Lower leg skin (tissue), 3 donors: ENCODE data around the gene HS6ST2.

Experiments
- POLR2A ChIP-seq, 2 donors: fragments of 450-650 bp; IDR thresholded peaks; one replicate each; pipeline ENCODE4 v1.6.1; 2016 to 2017; ENCODE audit warnings: antibody characterized with exemption in 2 of 2, mild to moderate bottlenecking in 1 of 2, moderate library complexity in 1 of 2
- TF ChIP-seq, protein P1 (sequence below), 3 donors: fragments of 450-650 bp; IDR thresholded peaks; one replicate each; pipeline ENCODE4 v1.5.1; 2016; ENCODE audit warnings: antibody characterized with exemption in 3 of 3, mild to moderate bottlenecking in 3 of 3, moderate library complexity in 2 of 3

DNA sequence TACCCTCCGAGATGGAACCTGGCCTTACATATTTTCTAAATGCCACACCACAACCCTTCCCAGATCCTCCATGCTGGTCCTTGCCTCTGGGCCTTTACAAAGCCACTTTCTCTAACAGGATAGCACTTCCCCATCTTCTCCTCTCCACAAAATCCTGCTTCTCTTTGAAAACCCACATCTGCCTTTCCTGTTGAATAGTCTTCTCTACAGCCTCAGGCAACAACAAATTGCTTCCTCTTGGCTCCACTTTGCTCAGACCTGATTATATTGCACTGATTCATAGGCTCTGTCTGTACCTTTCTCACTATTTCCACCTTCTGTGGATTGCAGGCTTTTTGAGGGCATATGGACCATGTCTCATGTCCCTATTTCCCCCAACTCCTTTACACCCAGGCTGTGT, 265.9 kb downstream of the HS6ST2 start:
- TF ChIP-seq, protein P1, sequence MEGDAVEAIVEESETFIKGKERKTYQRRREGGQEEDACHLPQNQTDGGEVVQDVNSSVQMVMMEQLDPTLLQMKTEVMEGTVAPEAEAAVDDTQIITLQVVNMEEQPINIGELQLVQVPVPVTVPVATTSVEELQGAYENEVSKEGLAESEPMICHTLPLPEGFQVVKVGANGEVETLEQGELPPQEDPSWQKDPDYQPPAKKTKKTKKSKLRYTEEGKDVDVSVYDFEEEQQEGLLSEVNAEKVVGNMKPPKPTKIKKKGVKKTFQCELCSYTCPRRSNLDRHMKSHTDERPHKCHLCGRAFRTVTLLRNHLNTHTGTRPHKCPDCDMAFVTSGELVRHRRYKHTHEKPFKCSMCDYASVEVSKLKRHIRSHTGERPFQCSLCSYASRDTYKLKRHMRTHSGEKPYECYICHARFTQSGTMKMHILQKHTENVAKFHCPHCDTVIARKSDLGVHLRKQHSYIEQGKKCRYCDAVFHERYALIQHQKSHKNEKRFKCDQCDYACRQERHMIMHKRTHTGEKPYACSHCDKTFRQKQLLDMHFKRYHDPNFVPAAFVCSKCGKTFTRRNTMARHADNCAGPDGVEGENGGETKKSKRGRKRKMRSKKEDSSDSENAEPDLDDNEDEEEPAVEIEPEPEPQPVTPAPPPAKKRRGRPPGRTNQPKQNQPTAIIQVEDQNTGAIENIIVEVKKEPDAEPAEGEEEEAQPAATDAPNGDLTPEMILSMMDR (IDR thresholded peaks at IDR 0.05): no peak
- TF ChIP-seq POLR2A (IDR thresholded peaks at IDR 0.05): no peak
